Lung (tissue), 12 donors: ENCODE data around the gene HABP2. TPM values are rescaled to one million over a fixed set of nuclear protein-coding genes. Genes with fewer than 3 reads are reported as not detected.
A peak's percentile ranks its signal among the peaks of the same experiment; 100 is the strongest.

Experiments used
- ATAC-seq: fragments of 200-7000 bp; cut with Tn5 transposase; one replicate; pipeline ENCODE4 v1.9.1; 2020; ENCODE audit warnings: moderate number of reproducible peaks; ENCODE audit not compliant: insufficient read depth, low FRiP score
- DNase-seq, 3 donors: peaks; one replicate each; pipeline ENCODE4 v3.0.0-alpha.2; 2013 to 2017
- H3K27ac ChIP-seq, 2 donors: one replicate each; pipeline ENCODE4 v1.5.1; 2013; ENCODE audit warnings: mild to moderate bottlenecking in 2 of 2, moderate library complexity in 2 of 2, control low read depth in 1 of 2, inconsistent platforms in 1 of 2, low read depth in 1 of 2, low read length in 1 of 2
- H3K27me3 ChIP-seq, 3 donors: one replicate each; pipeline ENCODE4 v1.5.1; 2013; ENCODE audit warnings: low read length in 2 of 3; ENCODE audit not compliant: control insufficient read depth in 3 of 3, insufficient read depth in 3 of 3
- H3K36me3 ChIP-seq, 4 donors: one replicate each; pipeline ENCODE4 v1.5.1; 2013; ENCODE audit warnings: low read length in 4 of 4, mild to moderate bottlenecking in 1 of 4, moderate library complexity in 1 of 4; ENCODE audit not compliant: control insufficient read depth in 4 of 4, insufficient read depth in 4 of 4
- H3K4me1 ChIP-seq, 5 donors: one replicate each; pipeline ENCODE4 v1.5.1; 2013; ENCODE audit warnings: low read length in 5 of 5, mild to moderate bottlenecking in 2 of 5, moderate library complexity in 1 of 5; ENCODE audit not compliant: control insufficient read depth in 5 of 5, insufficient read depth in 5 of 5
- H3K4me3 ChIP-seq: one replicate; pipeline ENCODE4 v1.5.1; 2013; ENCODE audit warnings: mild to moderate bottlenecking, control low read depth, moderate library complexity
- H3K9ac ChIP-seq, 2 donors: one replicate each; pipeline ENCODE4 v1.5.1; 2013; ENCODE audit warnings: low read length in 2 of 2, control low read depth in 1 of 2; ENCODE audit not compliant: insufficient read depth in 1 of 2
- H3K9me3 ChIP-seq, 4 donors: one replicate each; pipeline ENCODE4 v1.5.1; 2013; ENCODE audit warnings: low read length in 3 of 4, mild to moderate bottlenecking in 1 of 4, moderate library complexity in 1 of 4; ENCODE audit not compliant: control insufficient read depth in 4 of 4, insufficient read depth in 3 of 4
- WGBS, 2 donors: extraction: QIAGEN DNeasy Blood & Tissue Kit; methylation state at CpG; one replicate each; pipeline ENCODE4 v1.1.7; 2013; 5-methylcytosine and 5-hydroxymethylcytosine counted together
- polyA plus RNA-seq, 2 donors: library from polyadenylated mRNA; stranded (reverse); fragments of 200-250 nt; gene quantifications; one replicate each; pipeline ENCODE4 v1.2.1, GENCODE V29; 2013
- total RNA-seq, 2 donors: library from RNA; depleted of rRNA in 1 of 2; stranded (reverse); fragments of >200 nt in 1 of 2; gene quantifications; one replicate each; pipeline ENCODE4 v1.2.1, GENCODE V29; 2014 to 2021
- TF ChIP-seq, protein P1 (sequence below): IDR thresholded peaks from 2 replicates; pipeline ENCODE4 v1.5.1; 2012; ENCODE audit warnings: mild to moderate bottlenecking; ENCODE audit errors: control extremely low read depth, extremely low read depth
- donor health status: control.
- donor health status: control.
- donor health status: Bipolar disorder and iron deficiency.
- donor health status: healthy.
- donor health status: DM: yes; HTN: yes; CAD: no.

Gene HABP2
- total and polyA plus RNA-seq, 4 donors, result 0.10 to 1.3 (median 0.65) TPM

DNA sequence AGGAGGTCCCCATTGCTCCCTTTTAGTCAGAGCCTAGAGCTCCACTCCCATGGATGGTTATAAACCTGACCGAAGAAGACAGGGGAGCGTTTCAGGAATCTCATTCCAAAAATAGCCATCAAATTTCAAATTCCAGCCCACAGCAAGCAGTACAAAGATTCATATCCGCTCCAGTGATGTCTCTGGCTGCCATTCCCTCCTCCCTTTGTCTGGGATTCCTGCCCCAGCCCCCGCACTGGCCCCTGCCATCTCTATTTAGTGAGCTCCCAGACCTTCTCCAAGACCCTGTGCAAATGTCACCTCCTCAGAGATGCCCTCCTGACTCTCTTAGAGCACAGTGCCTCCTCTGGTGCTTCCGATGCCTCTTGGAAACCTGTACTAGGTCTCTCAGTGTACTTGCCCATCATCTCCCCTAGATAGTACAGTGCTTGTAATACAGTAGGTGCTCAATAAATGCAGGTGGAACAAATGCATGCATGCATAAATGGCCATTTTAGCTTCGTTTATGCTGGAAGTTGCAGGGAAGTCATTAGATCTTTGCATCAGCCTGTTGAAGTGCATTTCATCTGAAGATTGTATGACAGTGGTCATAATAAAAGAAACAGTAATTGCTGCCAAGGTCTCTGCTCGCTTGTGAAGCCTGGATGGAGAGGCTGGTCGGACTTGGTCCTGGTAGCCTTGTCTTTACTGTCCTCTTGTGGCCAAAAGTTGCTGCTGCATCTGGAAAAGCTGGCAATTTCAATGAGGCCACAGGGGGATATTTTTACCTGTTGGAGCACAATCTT is 32.0 kb upstream of the HABP2 start:
- H3K9me3 ChIP-seq, result peaks cover 0 to 2% (median 0%) of the 10 kb centered on the region in 4 donors
- H3K36me3 ChIP-seq, result no peaks in the 10 kb centered on the region
- H3K27ac ChIP-seq, result no peak overlapping the region
- no peaks in the 10 kb centered on the region for H3K27me3 ChIP-seq
- DNase-seq, result peak; percentile 86 to 93 (median 90)
- TF ChIP-seq, protein P1, sequence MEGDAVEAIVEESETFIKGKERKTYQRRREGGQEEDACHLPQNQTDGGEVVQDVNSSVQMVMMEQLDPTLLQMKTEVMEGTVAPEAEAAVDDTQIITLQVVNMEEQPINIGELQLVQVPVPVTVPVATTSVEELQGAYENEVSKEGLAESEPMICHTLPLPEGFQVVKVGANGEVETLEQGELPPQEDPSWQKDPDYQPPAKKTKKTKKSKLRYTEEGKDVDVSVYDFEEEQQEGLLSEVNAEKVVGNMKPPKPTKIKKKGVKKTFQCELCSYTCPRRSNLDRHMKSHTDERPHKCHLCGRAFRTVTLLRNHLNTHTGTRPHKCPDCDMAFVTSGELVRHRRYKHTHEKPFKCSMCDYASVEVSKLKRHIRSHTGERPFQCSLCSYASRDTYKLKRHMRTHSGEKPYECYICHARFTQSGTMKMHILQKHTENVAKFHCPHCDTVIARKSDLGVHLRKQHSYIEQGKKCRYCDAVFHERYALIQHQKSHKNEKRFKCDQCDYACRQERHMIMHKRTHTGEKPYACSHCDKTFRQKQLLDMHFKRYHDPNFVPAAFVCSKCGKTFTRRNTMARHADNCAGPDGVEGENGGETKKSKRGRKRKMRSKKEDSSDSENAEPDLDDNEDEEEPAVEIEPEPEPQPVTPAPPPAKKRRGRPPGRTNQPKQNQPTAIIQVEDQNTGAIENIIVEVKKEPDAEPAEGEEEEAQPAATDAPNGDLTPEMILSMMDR, result peak; percentile 91
- H3K9ac ChIP-seq, result no peak overlapping the region
- no peak overlapping the region for H3K4me3 ChIP-seq
- no peak for ATAC-seq
- peaks cover 0 to 6% (median 1%) of the 10 kb centered on the region in 5 donors for H3K4me1 ChIP-seq
- 50 to 60% methylated on average over 8 of the region's 8 CpGs for WGBS, 2 donors

DNA sequence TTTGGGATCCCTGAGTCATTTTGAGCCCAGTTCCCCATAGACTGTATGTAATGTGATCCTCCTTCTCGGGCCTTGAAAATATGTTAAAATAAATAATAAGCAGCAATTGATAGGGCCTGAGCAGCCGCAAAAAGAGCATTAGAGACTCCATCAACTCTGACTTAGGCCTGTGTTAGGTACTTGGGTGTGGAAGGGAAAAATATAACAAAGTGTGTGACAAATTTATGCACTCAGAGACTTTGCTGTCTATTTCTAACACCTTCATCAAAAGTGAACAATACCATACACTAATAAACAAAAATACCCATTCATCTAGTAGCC is 31.4 kb upstream of the HABP2 start:
- Histone ChIP-seq H3K36me3 (no peaks in the 10 kb centered on the region), H3K9ac (no peak overlapping the region), H3K9me3 (peaks cover 0 to 2% (median 0%) of the 10 kb centered on the region in 4 donors), H3K27ac (no peak overlapping the region), H3K4me1 (peaks cover 0 to 6% (median 1%) of the 10 kb centered on the region in 5 donors), H3K27me3 (no peaks in the 10 kb centered on the region), H3K4me3 (no peak overlapping the region)
- TF ChIP-seq, protein P1, result no peak
- WGBS, 2 donors, result 55% methylated on average over 2 of the region's 2 CpGs
- ATAC-seq, result no peak
- DNase-seq, result no peak

DNA sequence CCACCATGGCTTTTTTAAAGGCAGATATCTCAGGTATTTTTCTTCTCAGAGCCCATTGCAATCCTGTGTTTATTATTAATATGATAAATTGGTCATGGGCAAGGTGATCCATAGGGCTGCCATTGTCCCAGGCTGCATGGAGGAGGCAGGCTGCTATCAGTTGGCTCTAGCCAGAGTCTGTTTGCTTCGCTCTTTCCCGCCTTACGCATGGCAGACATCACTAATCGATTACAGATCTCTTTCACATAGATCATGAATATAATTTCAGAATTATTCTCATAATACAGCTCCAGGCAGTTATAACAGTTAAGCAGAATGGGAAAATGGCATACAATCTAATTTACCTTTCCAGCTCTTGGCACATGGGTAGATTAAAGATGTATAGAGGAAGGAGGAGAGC is 30.4 kb upstream of the HABP2 start:
- no peaks in the 10 kb centered on the region for H3K36me3 ChIP-seq
- no peak overlapping the region for H3K9ac ChIP-seq
- no peak for ATAC-seq
- no peaks in the 10 kb centered on the region for H3K27me3 ChIP-seq
- H3K27ac ChIP-seq, result no peak overlapping the region
- peaks cover 0 to 13% (median 4%) of the 10 kb centered on the region in 5 donors for H3K4me1 ChIP-seq
- peaks cover 0 to 2% (median 0%) of the 10 kb centered on the region in 4 donors for H3K9me3 ChIP-seq
- no peak overlapping the region for H3K4me3 ChIP-seq
- TF ChIP-seq, protein P1, result no peak
- WGBS, 2 donors, result 94 to 95% methylated on average over 4 of the region's 4 CpGs
- no peak for DNase-seq

DNA sequence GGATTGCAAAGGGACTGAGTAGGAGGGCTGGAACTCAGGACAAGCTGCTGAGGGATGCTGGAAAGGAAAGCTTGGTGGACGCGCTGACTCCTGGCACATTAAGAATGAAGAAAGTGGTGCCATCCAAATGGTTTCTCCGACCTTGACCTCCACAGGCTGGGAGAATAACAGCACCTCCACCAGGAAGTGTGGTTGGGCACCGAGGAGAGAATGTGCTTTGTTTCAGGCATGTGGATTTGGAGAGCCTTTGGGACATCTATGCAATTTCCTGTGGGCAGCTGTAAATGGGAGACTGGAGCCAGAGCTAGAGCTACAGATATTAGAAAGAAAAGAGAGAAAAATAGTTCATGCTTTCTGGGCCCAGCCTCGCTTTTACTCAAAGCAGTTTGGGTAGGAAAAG is 29.8 kb upstream of the HABP2 start:
- WGBS, 2 donors, result 68 to 78% methylated on average over 5 of the region's 5 CpGs
- H3K36me3 ChIP-seq, result no peaks in the 10 kb centered on the region
- no peaks in the 10 kb centered on the region for H3K27me3 ChIP-seq
- TF ChIP-seq, protein P1, result no peak
- H3K9ac ChIP-seq, result no peak overlapping the region
- no peak overlapping the region for H3K4me3 ChIP-seq
- H3K4me1 ChIP-seq, result peaks cover 0 to 18% (median 4%) of the 10 kb centered on the region in 5 donors
- ATAC-seq, result no peak
- DNase-seq, result no peak
- no peak overlapping the region for H3K27ac ChIP-seq
- peaks cover 0 to 2% (median 0%) of the 10 kb centered on the region in 4 donors for H3K9me3 ChIP-seq
